DND-41 (cell line): ENCODE data around the gene PUM2.

ENCODE experiments used
- ATAC-seq: fragments of 200-7000 bp; cut with Tn5 transposase; 3 replicates; pipeline ENCODE4 v1.9.1; 2021; ENCODE audit warnings: low read depth; ENCODE audit not compliant: insufficient read depth
- DNase-seq: peaks from one replicate; pipeline ENCODE4 v3.0.0-alpha.2; 2020
- H2AFZ ChIP-seq: 2 replicates; pipeline ENCODE4 v1.6.0; 2012; ENCODE audit warnings: low read depth, low read length
- H3K27ac ChIP-seq: 2 replicates; pipeline ENCODE4 v1.5.1; 2012; ENCODE audit warnings: low read length, inconsistent platforms
- H3K27me3 ChIP-seq: fragments of 200-600 bp; sonication (generic); 2 replicates; pipeline ENCODE4 v1.6.0; 2012; ENCODE audit warnings: low read length, mild to moderate bottlenecking, inconsistent platforms; ENCODE audit not compliant: insufficient read depth, poor library complexity
- H3K36me3 ChIP-seq: 2 replicates; pipeline ENCODE4 v1.5.1; 2012; ENCODE audit warnings: low read length, inconsistent platforms; ENCODE audit not compliant: insufficient read depth
- H3K4me1 ChIP-seq: 2 replicates; pipeline ENCODE4 v1.5.1; 2012; ENCODE audit warnings: mild to moderate bottlenecking, low read length; ENCODE audit not compliant: insufficient read depth
- H3K4me2 ChIP-seq: 2 replicates; pipeline ENCODE4 v1.6.0; 2012; ENCODE audit warnings: mild to moderate bottlenecking, moderate library complexity, low read length, inconsistent platforms; ENCODE audit not compliant: insufficient read depth
- H3K4me3 ChIP-seq, 2 experiments: fragments of 200-600 bp in 1 of 2; shearing (Covaris generic) in 1 of 2; 2 replicates each; pipeline ENCODE4 v1.5.1; 2012 to 2016; ENCODE audit warnings: inconsistent platforms in 2 of 2, low read length in 2 of 2, mild to moderate bottlenecking in 2 of 2, low read depth in 1 of 2, moderate library complexity in 1 of 2
- H3K79me2 ChIP-seq: 2 replicates; pipeline ENCODE4 v1.6.0; 2012; ENCODE audit warnings: low read length, inconsistent platforms; ENCODE audit not compliant: insufficient read depth
- H3K9ac ChIP-seq: 2 replicates; pipeline ENCODE4 v1.6.0; 2012; ENCODE audit warnings: low read depth, mild to moderate bottlenecking, inconsistent platforms, low read length, moderate library complexity
- H3K9me3 ChIP-seq: 2 replicates; pipeline ENCODE4 v1.5.1; 2012; ENCODE audit warnings: low read length, moderate library complexity, mild to moderate bottlenecking, inconsistent platforms; ENCODE audit not compliant: insufficient read depth, severe bottlenecking
- H4K20me1 ChIP-seq: 2 replicates; pipeline ENCODE4 v1.6.0; 2012; ENCODE audit warnings: low read length; ENCODE audit not compliant: insufficient read depth
- CTCF ChIP-seq: IDR thresholded peaks from 2 replicates; pipeline ENCODE4 v1.5.1; 2012; ENCODE audit warnings: borderline replicate concordance, low read length, moderate library complexity, mild to moderate bottlenecking; ENCODE audit not compliant: poor library complexity, severe bottlenecking; ENCODE audit errors: extremely low read depth
- EZH2 ChIP-seq: IDR thresholded peaks from 3 replicates; pipeline ENCODE4 v1.6.1; 2012; ENCODE audit warnings: borderline replicate concordance, low read depth, mild to moderate bottlenecking, moderate library complexity, low read length, inconsistent platforms; ENCODE audit not compliant: severe bottlenecking

The PUM2 gene

GRCh38 chr2:20352230-20352578, 1.6 kb upstream of the PUM2 start:
- Histone ChIP-seq H3K27ac (peak overlapping the region; percentile 95), H3K79me2 (peaks cover 45% of the 10 kb centered on the region), H3K9me3 (no peaks in the 10 kb centered on the region), H2AFZ (peak overlapping the region; percentile 81), H3K4me3 (peak overlapping the region; percentile 48 to 63; a peak in 3 of 4 replicates), H3K9ac (peak overlapping the region; percentile 84), H3K4me1 (peaks cover 43% of the 10 kb centered on the region), H4K20me1 (peaks cover 27% of the 10 kb centered on the region), H3K36me3 (peaks cover 15% of the 10 kb centered on the region), H3K27me3 (no peaks in the 10 kb centered on the region), H3K4me2 (peak overlapping the region; percentile 68)
- DNase-seq (peak; percentile 16), ATAC-seq (no peak)
- TF ChIP-seq CTCF (no peak), EZH2 (no peak)

GRCh38 chr2:20351555-20352229, 1.0 kb upstream of the PUM2 start:
- H3K27ac ChIP-seq = peak overlapping the region; percentile 95

GRCh38 chr2:20350041-20350712, 467 bp downstream of the PUM2 start:
- TF ChIP-seq CTCF (peak; percentile 7), EZH2 (no peak)
- peak overlapping the region; percentile 77 to 86 for H3K4me3 ChIP-seq
- peak overlapping the region; percentile 75 for H3K4me2 ChIP-seq
- peak overlapping the region; percentile 99 for H3K27ac ChIP-seq
- DNase-seq = peak; percentile 76
- peak overlapping the region; percentile 91 for H3K9ac ChIP-seq
- H4K20me1 ChIP-seq = peaks cover 46% of the 10 kb centered on the region
- H3K36me3 ChIP-seq = peaks cover 22% of the 10 kb centered on the region
- peaks cover 65% of the 10 kb centered on the region for H3K79me2 ChIP-seq
- ATAC-seq = peak; percentile 57
- no peaks in the 10 kb centered on the region for H3K27me3 ChIP-seq
- H3K9me3 ChIP-seq = no peaks in the 10 kb centered on the region
- H3K4me1 ChIP-seq = peaks cover 54% of the 10 kb centered on the region
- H2AFZ ChIP-seq = peak overlapping the region; percentile 83

More at GRCh38 chr2:20351555-20352229, 1.0 kb upstream of the PUM2 start:
- H3K36me3 ChIP-seq = peaks cover 16% of the 10 kb centered on the region
- no peaks in the 10 kb centered on the region for H3K9me3 ChIP-seq
- peak overlapping the region; percentile 81 for H2AFZ ChIP-seq
- DNase-seq (peak; percentile 24), ATAC-seq (no peak)
- H3K27me3 ChIP-seq = no peaks in the 10 kb centered on the region
- peak overlapping the region; percentile 68 for H3K4me2 ChIP-seq
- peak overlapping the region; percentile 48 to 63; a peak in 3 of 4 replicates for H3K4me3 ChIP-seq
- peaks cover 50% of the 10 kb centered on the region for H3K79me2 ChIP-seq
- peaks cover 48% of the 10 kb centered on the region for H3K4me1 ChIP-seq
- peaks cover 32% of the 10 kb centered on the region for H4K20me1 ChIP-seq
- peak overlapping the region; percentile 84 for H3K9ac ChIP-seq
- TF ChIP-seq CTCF (no peak), EZH2 (no peak)
